Heart left ventricle (tissue), 13 donors: ENCODE measurements around the gene ATG2B.

Source experiments
- CTCF ChIP-seq, 12 donors: fragments of 200-600 bp; sonication (generic) in 4 of 12; IDR thresholded peaks; one replicate each; pipeline versions ENCODE4 v1.5.0 to v1.8.0; 2018 to 2022; ENCODE audit warnings: antibody characterized with exemption in 12 of 12, mild to moderate bottlenecking in 5 of 12
- POLR2A ChIP-seq, 2 donors: fragments of 450-650 bp; IDR thresholded peaks; one replicate each; pipeline ENCODE4 v1.6.1; 2017; ENCODE audit warnings: antibody characterized with exemption in 2 of 2, mild to moderate bottlenecking in 2 of 2, moderate library complexity in 2 of 2
- donor health status: ischemic (EF 13 %, LVEDD 7.1; RV severe dilation, severe dysfunction).
- donor health status: DM: no; HTN: yes; CAD: no.
- donor health status: DM: no; HTN: no; CAD: no.
- donor health status: ischemic (EF 25% LVEDD 6.9; RV normal size, moderate dysfunction).
- donor health status: ischemic (EF 25% LVEDD 5.7; RV mildly dilated, moderate dysfunction).
- donor health status: ischemic (EF 35%, LVEDD 5.7; RV mildly dilated, moderate dysfunction).
- donor health status: nonischemic (EF 11% LVEDD 7.7; RV severe dilation, severe dysfunction).
- donor health status: DM: yes; HTN: yes; CAD: no.
- donor health status: PGD.
- donor health status: ischemic (EF 29% LVEDD 5.4; RV normal size, mild dysfunction).
- donor health status: nonischemic (EF 23%, LVEDD 6.1; RV moderate dilation, normal function).

DNA sequence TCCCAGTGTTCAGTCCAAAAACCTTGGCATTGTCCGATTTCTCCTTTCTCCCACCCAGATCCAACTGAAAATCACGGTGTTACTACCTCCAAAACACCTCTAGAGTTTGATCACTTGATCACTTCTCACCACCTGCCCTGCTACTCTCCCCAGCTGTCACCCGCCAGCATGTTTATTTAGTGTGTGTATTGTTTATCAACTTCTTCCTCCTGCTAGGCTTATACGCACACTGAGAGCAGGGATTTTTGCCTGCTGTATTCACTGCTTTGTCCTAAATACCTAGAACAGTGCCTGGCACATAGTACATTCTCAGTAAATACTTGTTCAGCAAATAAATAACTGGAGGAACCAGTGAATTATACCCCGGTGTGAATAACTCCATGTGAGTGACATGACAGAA lies 102.1 kb downstream of the ATG2B start:
- TF ChIP-seq CTCF (IDR thresholded peaks at IDR 0.05) (no peak), POLR2A (IDR thresholded peaks at IDR 0.05) (no peak)
